ENCODE measurements around the gene GREB1L. TPM values are rescaled to one million over a fixed set of nuclear protein-coding genes. Genes with fewer than 3 reads are reported as not detected.

GREB1L gene
- total and polyA plus RNA-seq, 12 donors = 0.39 to 4.9 (median 1.3) TPM

- Histone ChIP-seq H3K27ac (no peak overlapping the region), H3K4me1 (replicated peaks in 1 of 2) (no peaks in the 10 kb centered on the region), H3K9me3 (replicated peaks in 1 of 3) (no peaks in the 10 kb centered on the region), H3K4me3 (no peak overlapping the region), H3K27me3 (no peaks in the 10 kb centered on the region), H3K36me3 (replicated peaks in 1 of 2) (no peaks in the 10 kb centered on the region)
- WGBS, 4 donors = 53 to 69% (median 64%) methylated on average over 7 to 9 of the region's 9 CpGs
- intact Hi-C loops (cut with DNase I) = no loop called here
- no peak for DNase-seq
- no peak for TF ChIP-seq POLR2A (IDR thresholded peaks at IDR 0.05)
- TF ChIP-seq CTCF (IDR thresholded peaks at IDR 0.05) = no peak
These were observed 73.7 kb downstream of the GREB1L start for GRCh38 chr18:21315741-21316197.

- intact Hi-C loops (cut with DNase I) = no loop called here
- Histone ChIP-seq H3K36me3 (replicated peaks in 1 of 2) (no peaks in the 10 kb centered on the region), H3K27me3 (no peaks in the 10 kb centered on the region), H3K4me3 (no peak overlapping the region), H3K27ac (no peak overlapping the region), H3K9me3 (replicated peaks in 1 of 3) (no peaks in the 10 kb centered on the region), H3K4me1 (replicated peaks in 1 of 2) (no peaks in the 10 kb centered on the region)
- DNase-seq = no peak
- 76 to 87% (median 81%) methylated on average over 1 of the region's 1 CpG for WGBS, 4 donors
- no peak for TF ChIP-seq POLR2A (IDR thresholded peaks at IDR 0.05)
- TF ChIP-seq CTCF (IDR thresholded peaks at IDR 0.05) = no peak
These were observed 74.3 kb downstream of the GREB1L start for GRCh38 chr18:21316296-21316695.

- DNase-seq = no peak
- H3K27me3 ChIP-seq = no peaks in the 10 kb centered on the region
- H3K27ac ChIP-seq = no peak overlapping the region
- H3K4me1 ChIP-seq (replicated peaks in 1 of 2) = no peaks in the 10 kb centered on the region
- 66 to 77% (median 70%) methylated on average over 3 of the region's 3 CpGs for WGBS, 4 donors
- H3K4me3 ChIP-seq = no peak overlapping the region
- no peaks in the 10 kb centered on the region for H3K9me3 ChIP-seq (replicated peaks in 1 of 3)
- H3K36me3 ChIP-seq (replicated peaks in 1 of 2) = no peaks in the 10 kb centered on the region
- TF ChIP-seq CTCF (IDR thresholded peaks at IDR 0.05) (no peak), POLR2A (IDR thresholded peaks at IDR 0.05) (no peak)
- intact Hi-C loops (cut with DNase I) = no loop called here
These were observed 79.7 kb downstream of the GREB1L start for GRCh38 chr18:21321711-21322110.

GRCh38 chr18:21327101-21327500 lies 85.1 kb downstream of the GREB1L start:
- Histone ChIP-seq H3K36me3 (replicated peaks in 1 of 2) (no peaks in the 10 kb centered on the region), H3K27me3 (no peaks in the 10 kb centered on the region), H3K27ac (no peak overlapping the region), H3K9me3 (replicated peaks in 1 of 3) (no peaks in the 10 kb centered on the region), H3K4me1 (replicated peaks in 1 of 2) (no peaks in the 10 kb centered on the region), H3K4me3 (no peak overlapping the region)
- TF ChIP-seq POLR2A (IDR thresholded peaks at IDR 0.05) = no peak
- no peak for TF ChIP-seq CTCF (IDR thresholded peaks at IDR 0.05)
- no peak for DNase-seq
- 61 to 76% (median 65%) methylated on average over 3 of the region's 3 CpGs for WGBS, 4 donors
- intact Hi-C loops (cut with DNase I) = no loop called here

Measured in adrenal gland (tissue), 12 donors.